DOHH2 (cell line): ENCODE results near the gene BARX1.

ENCODE experiments used
- EZH2phosphoT487 ChIP-seq: fragments of 200-600 bp; sonication (generic); IDR thresholded peaks from 2 replicates; pipeline ENCODE4 v1.6.1; 2017; ENCODE audit warnings: borderline replicate concordance, mild to moderate bottlenecking, antibody characterized with exemption, low read length, moderate library complexity, mixed read lengths
- TF ChIP-seq, protein P1 (sequence below): fragments of 200-600 bp; sonication (generic); IDR thresholded peaks from one replicate; pipeline ENCODE4 v1.5.1; 2014; ENCODE audit warnings: antibody characterized with exemption, mild to moderate bottlenecking, low read depth, low read length; ENCODE audit not compliant: poor library complexity, severe bottlenecking

GRCh38 chr9:93953496-93954433 lies 1.4 kb downstream of the BARX1 start:
- TF ChIP-seq, protein P1, sequence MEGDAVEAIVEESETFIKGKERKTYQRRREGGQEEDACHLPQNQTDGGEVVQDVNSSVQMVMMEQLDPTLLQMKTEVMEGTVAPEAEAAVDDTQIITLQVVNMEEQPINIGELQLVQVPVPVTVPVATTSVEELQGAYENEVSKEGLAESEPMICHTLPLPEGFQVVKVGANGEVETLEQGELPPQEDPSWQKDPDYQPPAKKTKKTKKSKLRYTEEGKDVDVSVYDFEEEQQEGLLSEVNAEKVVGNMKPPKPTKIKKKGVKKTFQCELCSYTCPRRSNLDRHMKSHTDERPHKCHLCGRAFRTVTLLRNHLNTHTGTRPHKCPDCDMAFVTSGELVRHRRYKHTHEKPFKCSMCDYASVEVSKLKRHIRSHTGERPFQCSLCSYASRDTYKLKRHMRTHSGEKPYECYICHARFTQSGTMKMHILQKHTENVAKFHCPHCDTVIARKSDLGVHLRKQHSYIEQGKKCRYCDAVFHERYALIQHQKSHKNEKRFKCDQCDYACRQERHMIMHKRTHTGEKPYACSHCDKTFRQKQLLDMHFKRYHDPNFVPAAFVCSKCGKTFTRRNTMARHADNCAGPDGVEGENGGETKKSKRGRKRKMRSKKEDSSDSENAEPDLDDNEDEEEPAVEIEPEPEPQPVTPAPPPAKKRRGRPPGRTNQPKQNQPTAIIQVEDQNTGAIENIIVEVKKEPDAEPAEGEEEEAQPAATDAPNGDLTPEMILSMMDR = no peak
- TF ChIP-seq EZH2phosphoT487 = no peak
